ENCODE results near the gene SNX25.
"Not testable (repeated sequence)": the region's sequence is repeated elsewhere in the genome, so short reads cannot be mapped to it uniquely, and the experiment has no call there.

DNA sequence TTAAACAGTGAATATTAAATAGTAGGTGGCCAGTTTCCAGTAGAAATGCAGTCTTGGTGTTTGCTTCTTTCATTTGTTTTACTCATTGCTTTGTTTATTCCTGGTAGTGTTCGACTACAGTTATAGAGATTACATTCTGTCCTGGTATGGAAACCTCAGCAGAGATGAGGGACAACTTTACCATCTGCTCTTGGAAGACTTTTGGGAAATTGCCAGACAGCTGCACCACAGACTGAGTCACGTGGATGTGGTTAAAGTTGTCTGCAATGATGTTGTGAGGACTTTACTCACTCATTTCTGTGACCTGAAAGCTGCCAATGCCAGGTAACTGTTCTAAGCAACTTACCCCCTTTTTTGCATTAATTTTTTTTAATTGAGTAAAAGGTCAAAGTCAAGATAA lies 49.3 kb downstream of the SNX25 start:
- TF ChIP-seq, protein P1, sequence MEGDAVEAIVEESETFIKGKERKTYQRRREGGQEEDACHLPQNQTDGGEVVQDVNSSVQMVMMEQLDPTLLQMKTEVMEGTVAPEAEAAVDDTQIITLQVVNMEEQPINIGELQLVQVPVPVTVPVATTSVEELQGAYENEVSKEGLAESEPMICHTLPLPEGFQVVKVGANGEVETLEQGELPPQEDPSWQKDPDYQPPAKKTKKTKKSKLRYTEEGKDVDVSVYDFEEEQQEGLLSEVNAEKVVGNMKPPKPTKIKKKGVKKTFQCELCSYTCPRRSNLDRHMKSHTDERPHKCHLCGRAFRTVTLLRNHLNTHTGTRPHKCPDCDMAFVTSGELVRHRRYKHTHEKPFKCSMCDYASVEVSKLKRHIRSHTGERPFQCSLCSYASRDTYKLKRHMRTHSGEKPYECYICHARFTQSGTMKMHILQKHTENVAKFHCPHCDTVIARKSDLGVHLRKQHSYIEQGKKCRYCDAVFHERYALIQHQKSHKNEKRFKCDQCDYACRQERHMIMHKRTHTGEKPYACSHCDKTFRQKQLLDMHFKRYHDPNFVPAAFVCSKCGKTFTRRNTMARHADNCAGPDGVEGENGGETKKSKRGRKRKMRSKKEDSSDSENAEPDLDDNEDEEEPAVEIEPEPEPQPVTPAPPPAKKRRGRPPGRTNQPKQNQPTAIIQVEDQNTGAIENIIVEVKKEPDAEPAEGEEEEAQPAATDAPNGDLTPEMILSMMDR (optimal IDR thresholded peaks at IDR 0.05 in 1 of 3, IDR thresholded peaks at IDR 0.05 in 1 of 3, conservative IDR thresholded peaks at IDR 0.05 in 1 of 3; ENCODE audit: extremely low read depth in 1 of 3, insufficient read depth in 2 of 3, low read length in 3 of 3): not testable (repeated sequence)
- TF ChIP-seq EZH2 (IDR thresholded peaks at IDR 0.05; ENCODE audit: low read length): not testable (repeated sequence)
